HepG2 (cell line): ENCODE data around the gene HLF. TPM values are rescaled to one million over a fixed set of nuclear protein-coding genes. Genes with fewer than 3 reads are reported as not detected.

Experiments
- DPF2 ChIP-seq: sonication (generic); formaldehyde crosslinking; IDR thresholded peaks from 2 replicates; pipeline ENCODE4 v1.4.0; 2020; ENCODE audit warnings: mild to moderate bottlenecking, low read depth, missing genetic modification reagents, borderline replicate concordance
- DR1 ChIP-seq: sonication (generic); formaldehyde crosslinking; IDR thresholded peaks from 2 replicates; pipeline ENCODE4 v1.8.0; 2021; ENCODE audit warnings: mild to moderate bottlenecking, missing genetic modification reagents, inconsistent platforms
- EHMT2 ChIP-seq: fragments of 200-600 bp; sonication (generic); IDR thresholded peaks from 2 replicates; pipeline ENCODE4 v1.7.0; 2017; ENCODE audit warnings: antibody characterized with exemption, low read depth, low read length, borderline replicate concordance
- FLYWCH1 ChIP-seq: sonication (generic); formaldehyde crosslinking; IDR thresholded peaks from 2 replicates; pipeline ENCODE4 v1.8.1; 2023; ENCODE audit warnings: mild to moderate bottlenecking, missing genetic modification reagents
- HDAC1 ChIP-seq: sonication (generic); formaldehyde crosslinking; IDR thresholded peaks from 2 replicates; pipeline ENCODE4 v1.5.1; 2020; ENCODE audit warnings: mild to moderate bottlenecking, missing genetic modification reagents
- HNRNPH1 ChIP-seq: fragments of 200-400 bp; formaldehyde crosslinking; optimal IDR thresholded peaks from 2 replicates; pipeline ENCODE3; 2017; ENCODE audit warnings: mild to moderate bottlenecking, low read depth, low read length
- MYNN ChIP-seq: sonication (generic); formaldehyde crosslinking; IDR thresholded peaks from 2 replicates; pipeline ENCODE4 v1.4.0; 2020; ENCODE audit warnings: mild to moderate bottlenecking, low read depth, missing genetic modification reagents
- NCOA2 ChIP-seq: sonication (generic); formaldehyde crosslinking; IDR thresholded peaks from 2 replicates; pipeline ENCODE4 v1.8.0; 2022; ENCODE audit warnings: inconsistent platforms
- NCOA5 ChIP-seq: sonication (generic); formaldehyde crosslinking; IDR thresholded peaks from 2 replicates; pipeline ENCODE4 v1.4.0; 2020; ENCODE audit warnings: missing genetic modification reagents
- NFYC ChIP-seq: IDR thresholded peaks from 2 replicates; pipeline ENCODE4 v1.6.1; 2016; ENCODE audit warnings: missing genetic modification reagents, missing compliant biosample characterization
- NKX3-1 ChIP-seq: sonication (generic); formaldehyde crosslinking; IDR thresholded peaks from 2 replicates; pipeline ENCODE4 v1.5.0; 2020; ENCODE audit warnings: missing genetic modification reagents
- NPAS2 ChIP-seq: sonication (generic); formaldehyde crosslinking; IDR thresholded peaks from 2 replicates; pipeline ENCODE4 v1.8.0; 2022; ENCODE audit warnings: mild to moderate bottlenecking, missing genetic modification reagents, borderline replicate concordance
- PHF21A ChIP-seq: sonication (generic); formaldehyde crosslinking; IDR thresholded peaks from 2 replicates; pipeline ENCODE4 v1.5.0; 2020; ENCODE audit warnings: mild to moderate bottlenecking, missing genetic modification reagents
- PRDM15 ChIP-seq: sonication (generic); formaldehyde crosslinking; IDR thresholded peaks from 2 replicates; pipeline ENCODE4 v1.4.0; 2020; ENCODE audit warnings: missing genetic modification reagents
- RAD21 ChIP-seq: fragments of 450-650 bp; formaldehyde crosslinking; IDR thresholded peaks from 2 replicates; pipeline ENCODE4 v1.5.0; 2020; ENCODE audit warnings: mild to moderate bottlenecking
- TCF7 ChIP-seq: sonication (generic); IDR thresholded peaks from 2 replicates; pipeline ENCODE4 v1.6.1; 2016; ENCODE audit warnings: antibody characterized with exemption, low read depth
- ZFX ChIP-seq: sonication (generic); formaldehyde crosslinking; IDR thresholded peaks from 2 replicates; pipeline ENCODE4 v1.4.0; 2020; ENCODE audit warnings: mild to moderate bottlenecking, low read depth, missing genetic modification reagents, moderate library complexity
- ZNF256 ChIP-seq: sonication (generic); formaldehyde crosslinking; conservative IDR thresholded peaks from 2 replicates; pipeline ENCODE4 v1.4.0; 2020; ENCODE audit warnings: missing genetic modification reagents
- ZNF292 ChIP-seq: sonication (generic); formaldehyde crosslinking; IDR thresholded peaks from 2 replicates; pipeline ENCODE4 v1.8.1; 2022; ENCODE audit warnings: mild to moderate bottlenecking, low read depth, missing genetic modification reagents, borderline replicate concordance
- ZNF3 ChIP-seq: IDR thresholded peaks from 2 replicates; pipeline ENCODE4 v1.7.0; 2017; ENCODE audit warnings: inconsistent platforms
- ZNF30 ChIP-seq: sonication (generic); formaldehyde crosslinking; IDR thresholded peaks from 2 replicates; pipeline ENCODE4 v1.5.0; 2020; ENCODE audit warnings: mild to moderate bottlenecking, missing genetic modification reagents
- ZNF564 ChIP-seq: sonication (generic); formaldehyde crosslinking; IDR thresholded peaks from 2 replicates; pipeline ENCODE4 v1.8.1; 2023; ENCODE audit warnings: mild to moderate bottlenecking, missing genetic modification reagents
- ZNF567 ChIP-seq: sonication (generic); formaldehyde crosslinking; IDR thresholded peaks from 2 replicates; pipeline ENCODE4 v1.8.1; 2023; ENCODE audit warnings: mild to moderate bottlenecking, missing genetic modification reagents, borderline replicate concordance
- ZNF607 ChIP-seq: sonication (generic); formaldehyde crosslinking; IDR thresholded peaks from 2 replicates; pipeline ENCODE4 v1.5.1; 2020; ENCODE audit warnings: missing genetic modification reagents, mild to moderate bottlenecking, borderline replicate concordance
- ZNF652 ChIP-seq: IDR thresholded peaks from 2 replicates; pipeline ENCODE4 v1.6.1; 2016; ENCODE audit warnings: low read depth, borderline replicate concordance
- ZNF747 ChIP-seq: sonication (generic); formaldehyde crosslinking; IDR thresholded peaks from 2 replicates; pipeline ENCODE4 v1.8.1; 2023; ENCODE audit warnings: missing genetic modification reagents, mild to moderate bottlenecking, borderline replicate concordance
- ZNF780A ChIP-seq: sonication (generic); formaldehyde crosslinking; IDR thresholded peaks from 2 replicates; pipeline ENCODE4 v1.8.0; 2022; ENCODE audit warnings: mild to moderate bottlenecking, missing genetic modification reagents, moderate library complexity
- ZNF792 ChIP-seq: IDR thresholded peaks from 2 replicates; pipeline ENCODE4 v1.6.1; 2016
- ZSCAN25 ChIP-seq: sonication (generic); formaldehyde crosslinking; IDR thresholded peaks from 2 replicates; pipeline ENCODE4 v1.8.0; 2022; ENCODE audit warnings: mild to moderate bottlenecking, missing genetic modification reagents
- polyA plus RNA-seq, 8 experiments: library from polyadenylated mRNA; depleted of rRNA in 3 of 8; stranded (reverse) in 7 of 8; unstranded in 1 of 8; fragments of >200 nt; fragmentation: Illumina TruSeq in 4 of 8; extraction: Trizol in 4 of 8; gene quantifications; 2 replicates each; pipeline versions ENCODE4 v1.2.1 to v1.2.3, GENCODE V29; 2011 to 2016; ENCODE audit warnings: low read depth in 4 of 8, missing spikeins in 1 of 8, mixed read lengths in 1 of 8; ENCODE audit not compliant: insufficient read depth in 1 of 8
- total RNA-seq, 5 experiments: library from RNA; depleted of rRNA; stranded (reverse); fragments of >200 nt; fragmentation: Illumina TruSeq; extraction: Trizol; gene quantifications; 2 replicates each; pipeline ENCODE4 v1.2.3, GENCODE V29; 2016; ENCODE audit warnings: low read depth in 1 of 5

HLF gene
- total and polyA plus RNA-seq, 2 of the 13 experiments (the other 11 are each of a cell fraction or from before 2014, with no cell fraction given) = 202 to 346 TPM

- TF ChIP-seq NPAS2 (CRISPR knock-in tag) = no peak
- no peak; the same call in 1 of the 2 replicates for TF ChIP-seq NKX3-1 (CRISPR knock-in tag)
- TF ChIP-seq ZSCAN25 (CRISPR knock-in tag) = no peak
- no peak for TF ChIP-seq HNRNPH1
- TF ChIP-seq EHMT2 = no peak
- no peak for TF ChIP-seq DPF2
- TF ChIP-seq NFYC (CRISPR knock-in tag) = no peak; the same call in 1 of the 2 replicates
- TF ChIP-seq TCF7 = no peak
- TF ChIP-seq ZNF792 (CRISPR knock-in tag) = 0 out of 2 replicates have a peak, but pooled peaks have one; percentile 17
- TF ChIP-seq MYNN (CRISPR knock-in tag) = no peak
- TF ChIP-seq PHF21A (CRISPR knock-in tag) = peak; percentile 37; the same call in 1 of the 2 replicates
- no peak for TF ChIP-seq ZNF780A (CRISPR knock-in tag)
- no peak for TF ChIP-seq HDAC1 (CRISPR knock-in tag)
- TF ChIP-seq ZNF747 = no peak
- TF ChIP-seq ZFX (CRISPR knock-in tag) = no peak
- TF ChIP-seq ZNF652 = peak; percentile 91
- TF ChIP-seq RAD21 (CRISPR knock-in tag) = no peak
- peak; percentile 84; the same call in 1 of the 2 replicates for TF ChIP-seq ZNF607
- TF ChIP-seq ZNF3 (CRISPR knock-in tag) = no peak
- TF ChIP-seq NCOA5 = no peak
- TF ChIP-seq ZNF256 (CRISPR knock-in tag) = no peak; the same call in none of the 2 replicates
- TF ChIP-seq PRDM15 (CRISPR knock-in tag) = no peak
- no peak for TF ChIP-seq ZNF30 (CRISPR knock-in tag)
- TF ChIP-seq ZNF564 = no peak
- no peak for TF ChIP-seq ZNF292 (CRISPR knock-in tag)
- no peak for TF ChIP-seq DR1 (CRISPR knock-in tag)
- TF ChIP-seq NCOA2 = no peak
- no peak for TF ChIP-seq ZNF567 (CRISPR knock-in tag)
- TF ChIP-seq FLYWCH1 = no peak
Observed at GRCh38 chr17:55272711-55273578, 8.2 kb downstream of the HLF start (continued).
